CD14-positive monocyte (primary cell): ENCODE results near the gene SIGLEC1. TPM values are rescaled to one million over a fixed set of nuclear protein-coding genes. Genes with fewer than 3 reads are reported as not detected.

Experiments used
- DNase-seq, 3 donors: peaks; one replicate each; pipeline ENCODE4 v3.0.0-alpha.2; 2011 to 2022
- H2AFZ ChIP-seq: 2 replicates; pipeline ENCODE4 v1.6.0; 2012; ENCODE audit warnings: mild to moderate bottlenecking, low read depth, low read length, inconsistent platforms; ENCODE audit not compliant: insufficient read depth, poor library complexity, severe bottlenecking
- H3K27ac ChIP-seq, 2 donors: 1 replicate in 1 of 2; 2 replicates in 1 of 2; pipeline ENCODE4 v1.5.1; 2012 to 2013; ENCODE audit warnings: low read length in 2 of 2, control low read depth in 1 of 2, inconsistent platforms in 1 of 2, low read depth in 1 of 2, mild to moderate bottlenecking in 1 of 2
- H3K27me3 ChIP-seq, 2 donors: one replicate each; pipeline versions ENCODE4 v1.6.0 to v1.6.1; 2011 to 2013; ENCODE audit warnings: low read length in 2 of 2; ENCODE audit not compliant: control insufficient read depth in 2 of 2, insufficient read depth in 2 of 2
- H3K36me3 ChIP-seq, 2 donors: replicated peaks in 1 of 2; 1 replicate in 1 of 2; 2 replicates in 1 of 2; pipeline versions ENCODE4 v1.5.1 to v1.6.1; 2012 to 2013; ENCODE audit warnings: low read length in 2 of 2, control low read depth in 1 of 2, inconsistent platforms in 1 of 2, mild to moderate bottlenecking in 1 of 2; ENCODE audit not compliant: insufficient read depth in 2 of 2, control insufficient read depth in 1 of 2
- H3K4me1 ChIP-seq, 2 donors: 1 replicate in 1 of 2; 2 replicates in 1 of 2; pipeline versions ENCODE4 v1.5.1 to v1.6.1; 2012 to 2013; ENCODE audit warnings: low read length in 2 of 2, control low read depth in 1 of 2, inconsistent platforms in 1 of 2, mild to moderate bottlenecking in 1 of 2, moderate library complexity in 1 of 2; ENCODE audit not compliant: insufficient read depth in 2 of 2, control insufficient read depth in 1 of 2
- H3K4me2 ChIP-seq: replicated peaks from 2 replicates; pipeline ENCODE3; 2012; ENCODE audit warnings: low read length, moderate library complexity, mild to moderate bottlenecking; ENCODE audit not compliant: poor library complexity, severe bottlenecking; ENCODE audit errors: extremely low read depth
- H3K4me3 ChIP-seq, 3 experiments: fragments of 200-600 bp in 1 of 3; sonication (generic) in 1 of 3; replicated peaks in 1 of 3; 1 replicate in 2 of 3; 2 replicates in 1 of 3; pipeline ENCODE4 v1.5.1; 2011 to 2013; ENCODE audit warnings: low read length in 3 of 3, mild to moderate bottlenecking in 3 of 3, control low read depth in 2 of 3, low read depth in 2 of 3, inconsistent platforms in 1 of 3, moderate library complexity in 1 of 3
- H3K79me2 ChIP-seq: 2 replicates; pipeline ENCODE4 v1.6.0; 2012; ENCODE audit warnings: mild to moderate bottlenecking, control low read depth, inconsistent platforms, low read length, moderate library complexity; ENCODE audit not compliant: insufficient read depth
- H3K9ac ChIP-seq: 2 replicates; pipeline ENCODE4 v1.6.0; 2017; ENCODE audit warnings: low read length, mild to moderate bottlenecking; ENCODE audit not compliant: insufficient read depth, poor library complexity, severe bottlenecking
- H3K9me3 ChIP-seq, 2 donors: replicated peaks in 1 of 2; 1 replicate in 1 of 2; 2 replicates in 1 of 2; pipeline versions ENCODE4 v1.5.1 to v1.6.1; 2012 to 2013; ENCODE audit warnings: low read length in 2 of 2, control low read depth in 1 of 2; ENCODE audit not compliant: control insufficient read depth in 1 of 2, insufficient read depth in 1 of 2
- H4K20me1 ChIP-seq: 2 replicates; pipeline ENCODE4 v1.6.0; 2012; ENCODE audit warnings: mild to moderate bottlenecking, low read length, control low read depth, moderate library complexity; ENCODE audit not compliant: insufficient read depth
- H3K27ac Mint-ChIP-seq, 7 donors: one replicate each; pipeline ENCODE4 v1.8.0; 2020; ENCODE audit warnings: mild to moderate bottlenecking in 7 of 7, mixed read lengths in 7 of 7, moderate library complexity in 6 of 7, inconsistent platforms in 2 of 7
- H3K27me3 Mint-ChIP-seq, 3 donors: one replicate each; pipeline ENCODE4 v1.8.0; 2021 to 2022; ENCODE audit warnings: low read depth in 3 of 3, mild to moderate bottlenecking in 3 of 3, mixed read lengths in 3 of 3, moderate library complexity in 3 of 3, inconsistent platforms in 1 of 3
- H3K36me3 Mint-ChIP-seq, 2 donors: one replicate each; pipeline ENCODE4 v1.8.0; 2020; ENCODE audit warnings: mixed read lengths in 2 of 2, inconsistent platforms in 1 of 2, mild to moderate bottlenecking in 1 of 2
- H3K4me1 Mint-ChIP-seq: one replicate; pipeline ENCODE4 v1.8.0; 2020; ENCODE audit warnings: mild to moderate bottlenecking, mixed read lengths
- H3K4me3 Mint-ChIP-seq, 2 donors: one replicate each; pipeline ENCODE4 v1.8.0; 2020; ENCODE audit warnings: mild to moderate bottlenecking in 2 of 2, mixed read lengths in 2 of 2, moderate library complexity in 1 of 2
- H3K9me3 Mint-ChIP-seq, 7 donors: one replicate each; pipeline ENCODE4 v1.8.0; 2020 to 2022; ENCODE audit warnings: mixed read lengths in 7 of 7, mild to moderate bottlenecking in 6 of 7, moderate library complexity in 6 of 7, inconsistent platforms in 2 of 7
- CTCF ChIP-seq: fragments of 200-600 bp; IDR thresholded peaks from one replicate; pipeline ENCODE4 v1.8.0; 2022; ENCODE audit warnings: antibody characterized with exemption, mild to moderate bottlenecking
- WGBS: methylation state at CpG from one replicate; pipeline ENCODE4 v1.1.5; 2013; ENCODE audit warnings: missing lambda C conversion rate; ENCODE audit not compliant: insufficient coverage; 5-methylcytosine and 5-hydroxymethylcytosine counted together
- intact Hi-C, 2 donors: fragments of 100-400 bp; cut with micrococcal nuclease; formaldehyde crosslinking; loops; one replicate each; pipeline versions ENCODE4 v1.15.0 to v1.15.1; 2023
- polyA plus RNA-seq, 3 donors: library from polyadenylated mRNA; depleted of rRNA in 1 of 3; unstranded in 2 of 3; stranded (reverse) in 1 of 3; fragments of 300-500 nt in 2 of 3; fragments of >200 nt in 1 of 3; fragmentation: Illumina TruSeq in 2 of 3; gene quantifications; 1 replicate in 2 of 3; 2 replicates in 1 of 3; pipeline ENCODE4 v1.2.3, GENCODE V29; 2012 to 2021

The SIGLEC1 gene
- polyA plus RNA-seq, 3 donors, result 1.6 to 23.5 (median 2.5) TPM

DNA sequence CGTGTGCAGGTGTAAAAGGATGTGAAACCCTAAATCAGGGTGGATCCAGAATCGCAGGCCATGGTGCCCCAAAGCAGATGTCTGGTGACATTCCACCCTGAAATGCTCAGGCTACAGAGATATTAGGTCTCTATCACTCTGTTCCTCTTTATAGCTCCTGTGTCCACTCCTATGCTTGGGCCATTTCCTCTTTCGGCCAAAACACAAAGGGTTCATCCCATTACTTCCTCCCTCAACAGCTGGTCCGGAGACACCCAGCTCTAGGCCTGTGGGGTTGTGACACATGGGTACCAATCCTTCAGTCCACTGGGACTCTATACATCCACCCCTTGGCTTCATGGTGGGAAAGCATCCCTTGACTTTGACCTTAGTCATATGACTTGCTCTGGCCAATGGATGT is 1.7 kb upstream of the SIGLEC1 start:
- Histone ChIP-seq H3K27me3 (no peaks in the 10 kb centered on the region), H3K4me1 (peaks cover 50 to 57% of the 10 kb centered on the region in 2 donors), H2AFZ (no peak overlapping the region), H3K4me3 (peak overlapping the region in 1 of 3 experiments; percentile 33), H3K36me3 (no peaks in the 10 kb centered on the region), H4K20me1 (no peaks in the 10 kb centered on the region), H3K27ac (peak overlapping the region; percentile 54 to 58), H3K9ac (no peak overlapping the region), H3K4me2 (peak overlapping the region; percentile 56), H3K9me3 (no peaks in the 10 kb centered on the region), H3K79me2 (no peaks in the 10 kb centered on the region)
- H3K9me3 Mint-ChIP-seq, result peaks cover 0 to 3% (median 0%) of the 10 kb centered on the region in 7 donors
- peaks cover 53% of the 10 kb centered on the region for H3K4me1 Mint-ChIP-seq
- peak; percentile 70 to 88 (median 83) for DNase-seq
- H3K27me3 Mint-ChIP-seq, result peaks cover 0 to 8% (median 2%) of the 10 kb centered on the region in 3 donors
- peak overlapping the region in 1 of 2 donors; percentile 75 for H3K4me3 Mint-ChIP-seq
- intact Hi-C loops, result no loop called here
- TF ChIP-seq CTCF, result no peak
- WGBS, result 0% methylated on average over 4 of the region's 4 CpGs
- peak overlapping the region; percentile 76 to 93 (median 88) for H3K27ac Mint-ChIP-seq
- H3K36me3 Mint-ChIP-seq, result no peaks in the 10 kb centered on the region

DNA sequence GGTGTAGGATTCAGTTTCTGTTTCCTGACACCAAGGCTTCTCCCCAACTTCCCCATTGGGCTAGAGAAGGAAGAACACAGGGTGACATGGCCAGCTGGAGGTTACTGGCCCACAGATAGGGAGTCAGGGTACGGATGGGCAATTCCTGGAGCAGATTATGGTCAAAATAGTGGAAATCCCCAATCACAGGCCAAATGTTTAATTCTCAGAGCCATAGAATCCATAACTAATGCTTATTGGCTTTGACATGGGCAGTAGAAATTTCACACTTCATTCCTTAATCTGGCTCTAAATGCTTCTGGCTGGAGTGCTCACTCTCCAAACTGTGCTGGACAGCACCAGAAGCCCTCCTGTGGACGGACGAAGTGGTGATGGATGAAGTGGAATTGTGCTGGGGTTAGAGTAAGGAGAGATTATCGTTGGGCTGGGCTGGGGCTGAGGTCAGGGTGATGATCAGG is 887 bp downstream of the SIGLEC1 start:
- WGBS, result 91% methylated on average over 3 of the region's 4 CpGs
- Histone ChIP-seq H4K20me1 (no peaks in the 10 kb centered on the region), H3K9me3 (no peaks in the 10 kb centered on the region), H3K4me1 (peaks cover 50 to 57% of the 10 kb centered on the region in 2 donors), H2AFZ (peak overlapping the region; percentile 57), H3K79me2 (no peaks in the 10 kb centered on the region), H3K9ac (peak overlapping the region; percentile 44), H3K27me3 (no peaks in the 10 kb centered on the region), H3K4me2 (peak overlapping the region; percentile 66), H3K4me3 (peak overlapping the region; percentile 16 to 73 (median 17)), H3K36me3 (no peaks in the 10 kb centered on the region), H3K27ac (peak overlapping the region; percentile 4 to 67)
- intact Hi-C loops, result no loop called here
- Mint-ChIP-seq H3K4me1 (peaks cover 53% of the 10 kb centered on the region), H3K36me3 (no peaks in the 10 kb centered on the region), H3K9me3 (peaks cover 0 to 3% (median 0%) of the 10 kb centered on the region in 7 donors), H3K4me3 (peak overlapping the region; percentile 61 to 95), H3K27me3 (peaks cover 0 to 10% (median 0%) of the 10 kb centered on the region in 3 donors), H3K27ac (peak overlapping the region; percentile 43 to 89 (median 86))
- TF ChIP-seq CTCF, result no peak
- DNase-seq, result peak; percentile 43 to 82 (median 70)
